Hindlimb muscle (tissue), 1 donor: ENCODE results near the gene MRPL40. TPM values are rescaled to one million over a fixed set of nuclear protein-coding genes. Genes with fewer than 3 reads are reported as not detected.
A peak's percentile ranks its signal among the peaks of the same experiment; 100 is the strongest.
"Not testable (repeated sequence)": the region's sequence is repeated elsewhere in the genome, so short reads cannot be mapped to it uniquely, and the experiment has no call there.

Source experiments
- DNase-seq: peaks from one replicate; pipeline ENCODE4 v3.0.0-alpha.2; 2013
- polyA plus RNA-seq: library from polyadenylated mRNA; unstranded; fragments of 120-200 nt; gene quantifications from one replicate; pipeline ENCODE4 v1.2.1, GENCODE V29; 2013; ENCODE audit not compliant: insufficient read length

The MRPL40 gene
- polyA plus RNA-seq, 1 donor = 31.4 TPM

DNA sequence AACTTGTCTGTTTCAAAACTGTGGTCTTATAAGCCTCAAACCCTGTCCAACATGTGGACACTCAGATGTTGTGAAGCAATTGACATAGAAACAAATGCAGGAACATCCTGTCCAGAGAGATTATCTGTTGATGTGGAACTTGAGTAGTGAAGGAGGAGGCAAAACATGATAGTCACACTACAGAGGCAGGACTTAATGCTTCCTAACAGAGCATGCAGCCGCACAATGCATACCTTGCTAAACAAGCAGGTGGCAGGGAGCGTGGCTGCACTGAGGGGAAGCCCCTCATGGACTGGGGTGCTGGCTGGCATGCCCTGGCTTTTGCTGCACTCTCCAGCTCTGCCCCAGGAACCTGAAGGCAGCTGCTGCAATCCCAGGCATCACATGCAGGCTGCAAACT, 9.8 kb downstream of the MRPL40 start:
- DNase-seq = no peak

- no peak for DNase-seq
Measured at GRCh38 chr22:19443544-19444211, 11.3 kb downstream of the MRPL40 start.

GRCh38 chr22:19445279-19445982, 13.1 kb downstream of the MRPL40 start:
- DNase-seq = not testable (repeated sequence)

GRCh38 chr22:19446603-19447329, 14.4 kb downstream of the MRPL40 start:
- DNase-seq = no peak

- DNase-seq = peak; percentile 92
Measured at GRCh38 chr22:19447330-19448075, 15.2 kb downstream of the MRPL40 start, which contains the start of gene C22orf39. C22orf39 (minus strand) TSS chr22:19447711; CDS start chr22:19447688, 23 bp downstream.

- peak; percentile 68 for DNase-seq
Measured at GRCh38 chr22:19448076-19448607, 15.8 kb downstream of the MRPL40 start.

DNA sequence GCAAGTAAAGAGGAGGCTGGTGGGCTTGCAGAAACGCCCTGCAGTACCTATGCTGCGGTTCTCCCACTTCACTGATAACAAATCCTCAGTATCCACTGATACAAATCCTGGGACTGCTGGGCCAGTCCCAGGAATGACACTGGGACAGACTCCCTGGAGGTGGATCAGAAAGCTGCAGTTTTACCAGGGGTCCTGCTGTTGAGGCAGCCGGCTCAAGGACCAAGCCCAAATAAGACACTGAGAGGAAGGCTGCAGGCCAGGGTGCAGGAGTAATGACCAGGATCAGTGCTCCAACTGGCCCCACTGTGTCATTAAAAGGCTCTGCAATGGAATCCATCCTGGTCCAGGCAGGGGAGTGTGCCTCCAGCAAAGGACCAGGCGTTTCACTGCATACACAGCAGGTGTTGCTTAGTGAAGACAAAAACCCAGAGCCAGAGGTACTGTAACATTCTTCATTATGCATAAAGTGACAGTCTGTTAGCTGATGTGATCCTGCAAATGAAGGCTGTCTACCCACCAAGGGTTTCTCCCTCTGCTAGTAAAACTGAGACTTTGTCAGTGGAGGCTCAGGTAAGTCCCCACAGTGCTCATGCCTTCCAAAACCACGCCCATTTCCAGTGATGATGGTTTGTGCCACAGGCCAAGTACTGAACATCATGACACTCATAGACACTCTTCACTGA, 16.5 kb downstream of the MRPL40 start:
- DNase-seq = no peak

GRCh38 chr22:19449422-19449767, 17.1 kb downstream of the MRPL40 start:
- no peak for DNase-seq

DNA sequence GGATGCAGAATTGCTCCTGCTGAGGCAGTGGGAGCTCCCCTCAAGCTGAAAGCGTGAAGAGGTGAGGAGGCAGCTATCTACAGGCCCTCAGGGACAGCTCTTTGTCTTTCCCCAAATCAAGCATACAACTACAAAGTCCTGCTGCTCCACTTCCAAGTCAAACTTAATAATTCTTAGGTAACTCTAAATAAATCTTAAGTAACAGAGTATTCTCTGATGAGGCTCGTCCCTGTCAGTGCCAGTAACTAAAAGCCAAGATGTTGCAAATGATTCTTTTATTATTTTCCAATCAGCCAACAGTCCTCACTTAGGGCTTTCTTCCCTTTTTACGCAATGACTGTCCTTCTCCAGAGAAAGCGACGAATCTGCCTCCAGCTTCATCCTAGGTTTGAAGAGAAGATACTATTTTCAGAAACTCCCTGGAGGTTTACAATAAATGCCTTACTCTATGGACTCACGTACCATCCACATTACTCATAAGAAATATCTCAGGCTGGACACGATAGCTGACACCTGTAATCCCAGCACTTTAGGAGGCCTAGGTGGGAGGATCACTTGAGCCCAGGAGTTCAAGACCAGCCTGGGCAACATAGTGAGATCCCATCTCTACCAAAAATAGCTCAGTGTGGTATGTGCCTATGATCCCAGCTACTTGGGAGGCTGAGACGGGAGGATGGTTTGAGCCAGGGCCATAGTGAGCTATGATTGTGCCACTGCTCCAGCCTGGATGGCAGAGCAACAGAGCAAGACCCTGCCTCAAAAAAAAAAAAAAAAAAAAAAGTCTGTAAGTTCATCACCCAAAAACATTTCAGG, 18.2 kb downstream of the MRPL40 start:
- no peak for DNase-seq

DNA sequence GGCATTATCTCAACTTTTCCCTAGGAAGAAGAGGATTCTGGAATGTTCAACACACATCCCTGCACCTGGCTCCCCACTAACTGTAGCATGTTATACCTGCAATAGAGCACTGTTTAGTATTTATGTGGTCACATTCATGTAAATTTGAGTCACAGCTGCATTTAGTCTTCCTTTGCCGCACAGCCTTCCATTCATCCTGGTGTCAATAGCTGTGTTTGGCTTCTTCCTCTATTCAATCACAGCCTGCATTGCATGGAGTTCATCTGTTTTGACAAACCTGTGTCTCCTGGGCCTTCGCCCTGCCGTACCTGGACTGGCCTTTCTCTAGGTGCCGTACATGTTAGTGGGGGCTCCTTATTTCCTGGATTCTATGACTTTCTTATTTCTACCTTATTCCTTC, 19.2 kb downstream of the MRPL40 start:
- DNase-seq = no peak

GRCh38 chr22:19453718-19454117, 21.4 kb downstream of the MRPL40 start:
- DNase-seq = no peak

DNA sequence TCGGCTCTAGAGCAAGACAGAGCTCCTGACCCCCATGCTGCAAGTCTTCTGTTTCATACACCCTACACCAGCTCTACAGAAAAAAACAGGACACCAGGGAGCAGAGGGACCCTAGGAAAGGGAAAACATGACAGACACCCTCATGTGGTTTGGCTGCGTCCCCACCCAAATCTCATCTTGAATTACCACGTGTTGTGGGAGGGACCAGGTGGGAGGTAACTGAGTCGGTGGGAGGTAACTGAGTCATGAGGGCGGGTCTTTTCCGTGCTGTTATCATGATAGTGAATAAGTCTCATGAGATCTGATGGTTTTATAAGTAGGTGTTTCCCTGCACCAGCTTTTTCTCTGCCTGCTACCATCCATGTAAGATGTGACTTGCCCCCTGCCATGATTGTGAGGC, 21.8 kb downstream of the MRPL40 start:
- no peak for DNase-seq

DNA sequence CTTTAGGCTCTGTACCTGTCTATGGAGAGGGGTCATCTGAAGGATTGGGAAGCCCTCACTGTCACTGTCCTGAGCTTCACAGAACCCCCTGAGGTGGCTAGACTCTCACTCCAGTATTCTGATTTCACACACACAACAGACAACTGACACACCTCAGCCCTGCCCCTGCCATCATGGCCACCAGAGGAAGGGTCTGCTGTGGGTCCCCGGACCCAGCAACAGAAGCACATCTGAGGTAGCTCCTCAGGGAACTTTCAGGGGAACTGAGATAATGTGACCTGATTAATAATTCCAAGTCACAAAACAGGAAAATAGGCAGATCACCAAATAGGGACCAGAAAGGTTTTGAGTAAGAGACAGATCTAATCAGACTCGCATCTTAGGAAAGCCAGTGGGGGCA, 22.7 kb downstream of the MRPL40 start:
- no peak for DNase-seq

GRCh38 chr22:19455585-19456370, 23.4 kb downstream of the MRPL40 start:
- no peak for DNase-seq

DNA sequence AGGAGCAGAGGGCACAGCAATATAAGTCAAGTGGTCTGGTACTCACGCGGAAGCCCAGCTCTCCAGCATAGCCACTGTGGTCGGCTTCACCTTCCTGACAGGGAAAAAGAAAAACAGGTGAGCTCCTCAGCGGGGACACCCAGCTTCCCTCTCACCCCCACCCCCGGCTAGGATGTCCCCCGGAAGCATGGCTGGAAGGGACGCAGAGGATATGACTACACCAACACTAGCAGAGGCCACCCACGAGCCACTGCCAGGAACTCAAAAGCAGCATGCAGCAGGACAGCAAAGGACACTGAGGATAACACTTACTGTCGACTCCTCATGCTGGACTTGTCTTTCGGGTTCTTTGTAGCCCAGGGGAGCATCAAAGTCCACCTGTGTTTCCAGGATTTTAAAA, 24.2 kb downstream of the MRPL40 start:
- no peak for DNase-seq

DNA sequence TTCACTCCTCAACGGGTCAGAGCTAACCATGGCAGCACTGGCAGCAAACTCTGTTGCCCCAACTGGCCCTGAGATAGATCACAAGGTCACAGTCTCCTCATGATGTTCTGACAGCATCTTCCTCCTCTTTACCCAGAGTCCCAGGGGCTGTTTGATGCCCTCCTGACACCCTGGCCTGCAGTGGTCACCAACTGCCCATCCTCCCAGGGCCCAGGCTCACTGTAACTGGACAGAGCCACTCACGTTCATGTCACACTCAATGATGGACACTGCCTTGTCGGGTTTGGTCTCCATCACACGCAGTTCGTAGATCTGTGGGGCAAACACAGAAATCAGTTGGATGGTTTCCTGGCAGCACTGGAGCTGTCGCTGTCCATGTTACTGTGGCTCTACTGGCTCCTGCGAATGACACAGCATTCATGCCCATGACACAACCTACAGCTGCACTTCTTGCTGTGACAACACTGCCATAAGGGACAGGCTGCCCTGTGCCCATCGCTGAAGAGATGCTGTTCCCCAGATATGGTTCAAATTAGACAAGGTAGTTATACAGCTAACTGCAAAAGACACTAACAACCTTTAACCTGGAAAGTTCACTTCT, 25.6 kb downstream of the MRPL40 start:
- no peak for DNase-seq

DNA sequence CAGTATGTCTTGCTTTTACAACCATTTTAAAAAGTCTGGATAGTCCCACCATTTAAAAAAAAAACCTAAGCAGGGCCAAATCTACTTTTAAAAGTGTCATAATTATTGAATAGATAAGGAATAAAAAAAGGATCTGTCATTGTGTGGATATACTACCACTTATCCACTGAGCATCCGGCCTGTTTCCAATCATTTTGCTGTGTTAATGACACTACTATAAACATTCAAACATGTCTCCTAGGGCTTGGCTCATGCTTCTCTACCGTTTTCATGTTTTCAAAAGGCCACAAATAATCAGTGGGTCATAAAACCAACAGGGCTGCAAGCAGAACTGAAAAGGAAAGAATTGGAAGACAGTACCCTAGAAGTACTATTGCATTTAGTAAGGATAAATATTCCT, 27.7 kb downstream of the MRPL40 start:
- no peak for DNase-seq

- no peak for DNase-seq
Measured at GRCh38 chr22:19461506-19461905, 29.2 kb downstream of the MRPL40 start.

GRCh38 chr22:19463008-19463407, 30.7 kb downstream of the MRPL40 start:
- no peak for DNase-seq
